KG1 (cell line): ENCODE measurements around the gene DENND10.
"Not testable (repeated sequence)": the region's sequence is repeated elsewhere in the genome, so short reads cannot be mapped to it uniquely, and the experiment has no call there.

Experiments
- DNase-seq: peaks from one replicate; lab custom pipeline; 2025; lab: John Stamatoyannopoulos, UW

Gene DENND10

DNA sequence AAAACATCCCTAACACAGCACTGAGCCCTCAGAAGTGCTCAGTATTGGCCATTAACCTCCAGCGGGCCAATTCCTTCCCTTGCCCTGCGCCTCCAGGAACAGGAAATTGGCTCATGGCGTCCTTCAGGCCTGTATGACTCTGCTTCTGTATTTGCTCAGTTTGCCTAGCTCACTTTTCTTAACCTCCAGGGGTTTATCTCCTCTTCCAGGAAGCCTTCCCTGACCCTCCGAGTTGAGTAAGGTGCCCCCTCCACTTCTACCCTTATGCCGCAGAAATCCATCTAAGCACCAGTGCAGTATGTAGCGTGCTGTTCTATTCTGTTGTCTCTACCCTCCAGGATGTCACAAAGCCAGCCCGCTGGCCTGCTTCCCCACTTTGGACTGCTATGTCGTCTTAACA is 62.7 kb downstream of the DENND10 start:
- DNase-seq, result no peak

GRCh38 chr10:119167041-119167440 is 63.1 kb downstream of the DENND10 start:
- DNase-seq, result no peak

DNA sequence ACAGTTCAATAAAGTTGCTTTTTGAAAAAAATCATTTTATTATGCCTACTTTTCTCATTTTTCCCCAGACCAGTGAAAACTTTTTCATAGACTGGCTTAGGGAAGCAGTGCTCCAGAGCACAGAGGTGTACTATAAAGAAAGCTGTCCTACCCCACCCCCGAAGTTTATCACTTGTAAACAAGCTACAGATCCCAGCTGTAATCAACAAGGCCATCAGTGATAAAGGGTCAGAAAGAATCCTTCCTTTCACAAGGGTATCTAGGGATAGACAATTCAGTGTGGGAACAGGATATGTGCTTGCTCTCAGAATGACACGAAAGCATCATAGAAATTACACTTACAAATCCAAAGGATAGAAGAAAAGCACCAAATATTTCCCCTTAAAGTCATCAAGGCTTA is 70.2 kb downstream of the DENND10 start:
- no peak for DNase-seq

DNA sequence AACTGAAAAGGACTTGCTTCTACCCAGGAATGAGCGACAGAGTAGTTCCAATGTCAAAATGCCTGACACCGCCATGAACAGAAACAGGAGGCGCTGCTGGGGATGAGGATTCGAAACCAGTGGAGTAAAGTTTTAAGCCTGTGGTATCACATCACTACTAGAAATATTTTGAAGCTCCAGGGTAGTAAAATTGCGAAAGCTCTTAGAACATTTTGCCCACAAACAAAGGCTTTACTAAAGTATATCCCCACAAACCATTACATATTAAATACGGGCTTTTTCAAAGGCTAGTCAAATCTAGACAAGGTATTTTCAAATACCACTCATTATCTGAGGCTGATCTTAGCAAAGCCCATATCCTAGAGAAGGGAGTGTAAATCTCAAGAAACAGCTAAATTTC is 72.3 kb downstream of the DENND10 start:
- no peak for DNase-seq

DNA sequence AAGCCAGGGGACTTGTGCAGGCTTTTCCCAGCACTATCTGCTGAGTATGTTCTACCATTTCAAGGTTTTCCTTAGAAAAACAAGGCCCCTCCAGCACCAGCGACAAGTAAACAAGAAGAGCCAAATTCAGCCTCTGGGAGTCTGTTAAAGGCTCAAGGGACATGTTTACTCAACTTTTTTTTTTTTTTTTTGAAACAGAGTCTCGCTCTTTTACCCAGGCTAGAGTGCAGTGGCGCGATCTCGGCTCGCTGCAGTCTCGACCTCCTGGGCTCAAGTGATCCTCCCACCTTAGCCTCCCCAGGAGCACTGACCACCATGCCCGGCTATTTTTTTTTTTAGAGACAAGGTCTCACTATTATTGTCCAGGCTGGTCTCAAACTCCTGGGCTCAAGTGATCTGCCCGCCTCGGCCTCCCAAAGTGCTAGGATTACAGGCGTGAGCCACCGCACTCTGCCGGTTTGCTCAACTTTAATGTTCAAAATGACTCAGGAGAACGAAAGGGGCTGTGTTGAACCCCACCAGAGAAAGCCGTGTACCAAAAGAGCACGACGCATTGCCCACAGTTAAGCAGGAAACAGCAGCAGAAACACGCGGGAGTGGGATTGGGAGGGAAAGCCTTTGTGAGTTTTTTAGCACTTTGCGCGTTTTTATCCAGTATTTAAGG is 73.9 kb downstream of the DENND10 start:
- no peak for DNase-seq

GRCh38 chr10:119178372-119179119 is 74.6 kb downstream of the DENND10 start, which contains the start of gene PRDX3:
Gene PRDX3, minus strand, starts transcription at chr10:119178812. Its CDS starts 22 bp downstream, at chr10:119178790.
- peak; percentile 83 for DNase-seq

DNA sequence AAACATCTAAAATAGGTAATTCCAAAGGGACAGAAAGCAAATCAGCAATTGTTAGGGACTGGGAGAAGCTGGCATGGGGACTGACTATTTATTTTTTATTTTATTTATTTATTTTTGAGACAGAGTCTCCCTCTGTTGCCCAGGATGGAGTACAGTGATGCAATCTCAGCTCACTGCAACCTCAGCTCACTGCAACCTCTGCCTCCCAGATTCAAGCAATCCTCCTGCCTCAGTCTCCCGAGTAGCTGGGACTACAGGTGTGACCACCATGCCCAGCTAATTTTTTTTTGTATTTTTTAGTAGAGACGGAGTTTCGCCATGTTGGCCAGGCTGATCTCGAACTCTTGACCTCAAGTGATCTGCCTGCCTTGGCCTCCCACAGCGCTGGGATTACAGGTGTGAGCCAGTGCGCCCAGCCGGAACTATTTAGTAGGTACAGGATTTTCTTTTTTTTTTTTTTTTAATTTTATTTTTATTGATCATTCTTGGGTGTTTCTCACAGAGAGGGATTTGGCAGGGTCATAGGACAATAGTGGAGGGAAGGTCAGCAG is 77.0 kb downstream of the DENND10 start:
- DNase-seq, result not testable (repeated sequence)

- DNase-seq, result no peak
These were observed 79.9 kb downstream of the DENND10 start for GRCh38 chr10:119183664-119184412.
